ENCODE measurements around the gene INMT. TPM values are rescaled to one million over a fixed set of nuclear protein-coding genes. Genes with fewer than 3 reads are reported as not detected.

INMT gene
- total RNA-seq (2016; rRNA removed; fragmentation: Illumina TruSeq; extraction: Trizol) (not detected in 2 replicates), polyA plus RNA-seq (2011; rRNA removed) (not detected in 2 replicates), polyA minus RNA-seq (2011; rRNA and poly(A)+ RNA removed; ENCODE audit: low replicate concordance) (not detected in 2 replicates), Bru-seq, nascent RNA (not detected), BruChase-seq, experiment 1, labeled RNA remaining after a 6-hour chase (not detected), BruChase-seq, experiment 2, labeled RNA remaining after a 2-hour chase (not detected)
- not detected in 2 replicates for total RNA-seq (2016; cell fraction: cytosol; rRNA removed; fragmentation: Illumina TruSeq; extraction: Trizol; ENCODE audit: low read depth)
- not detected in 2 replicates for total RNA-seq (2016; cell fraction: insoluble cytoplasmic fraction; rRNA removed; fragmentation: Illumina TruSeq; extraction: Trizol)
- not detected in 2 replicates for total RNA-seq (2016; cell fraction: membrane; rRNA removed; fragmentation: Illumina TruSeq; extraction: Trizol)
- not detected in 2 replicates for total RNA-seq (2016; cell fraction: nucleus; rRNA removed; fragmentation: Illumina TruSeq; extraction: Trizol)
- polyA plus RNA-seq (2011; cell fraction: cytosol; rRNA removed) = not detected in 2 replicates
- polyA plus RNA-seq (2011; cell fraction: nucleus; rRNA removed) = not detected in 2 replicates
- polyA plus RNA-seq (2012) = not detected in 2 replicates
- not detected in 2 replicates for polyA plus RNA-seq (2016; cell fraction: cytosol; fragmentation: Illumina TruSeq; extraction: Trizol; ENCODE audit: low read depth)
- not detected in 2 replicates for polyA plus RNA-seq (2016; cell fraction: insoluble cytoplasmic fraction; fragmentation: Illumina TruSeq; extraction: Trizol; ENCODE audit: low read depth)
- polyA plus RNA-seq (2016; cell fraction: membrane; fragmentation: Illumina TruSeq; extraction: Trizol; ENCODE audit: low read depth) = not detected in 2 replicates
- not detected in 2 replicates for polyA plus RNA-seq (2016; cell fraction: nucleus; fragmentation: Illumina TruSeq; extraction: Trizol; ENCODE audit: insufficient read depth, low read depth)
- not detected in 2 replicates for polyA minus RNA-seq (2011; cell fraction: cytosol; rRNA and poly(A)+ RNA removed)
- not detected in 2 replicates for polyA minus RNA-seq (2011; cell fraction: nucleus; rRNA and poly(A)+ RNA removed)
- long read RNA-seq, experiment 1 = 0 reads
- long read RNA-seq, experiment 2 = 0 reads

GRCh38 chr7:30751696-30752273, at the start of gene INMT:
Gene INMT (plus strand): TSS chr7:30752135. CDS start chr7:30752151, 16 bp downstream.
- DNase-seq (ENCODE audit: low spot score) = no peak
- no peaks in the 10 kb centered on the region for H3K9me3 ChIP-seq (ENCODE audit: low read length)
- H3K4me1 ChIP-seq (ENCODE audit: insufficient read depth, low read length) = peaks cover 12% of the 10 kb centered on the region
- H3K27ac ChIP-seq (ENCODE audit: extremely low read length, insufficient read depth, low read length) = no peak within 1 kb of the TSS
- no TSS peak for BruUV-seq (replicated peaks)
- ChIA-PET POLR2A (no interaction called here), CTCF (ENCODE audit: low intra/inter-chr PET ratio, low total read pairs) (no interaction called here)
- no peak within 1 kb of the TSS for H3K9ac ChIP-seq (ENCODE audit: insufficient read depth, low read depth, low read length)
- H3K79me2 ChIP-seq (ENCODE audit: insufficient read depth, low read length) = no peaks in the 10 kb centered on the region
- intact Hi-C loops (cut with micrococcal nuclease; ENCODE audit: unreplicated experiment) (no loop called here), in situ Hi-C loops (cut with HindIII; ENCODE audit: extremely low pct_ligation_motif_present, low pct_unique_long_range_greater_than_20kb) (no loop called here)
- H3K4me2 ChIP-seq (ENCODE audit: low read depth, low read length) = peak within 1 kb of the TSS; percentile 31
- no peak for ATAC-seq
- no peak within 1 kb of the TSS for H3K4me3 ChIP-seq (replicated peaks in 1 of 3; ENCODE audit: insufficient read depth in 1 of 3, low read depth in 2 of 3, low read length in 3 of 3)
- no peak within 1 kb of the TSS for H2AFZ ChIP-seq (ENCODE audit: low read length)
- no peaks in the 10 kb centered on the region for H3K36me3 ChIP-seq (replicated peaks in 1 of 2; ENCODE audit: control insufficient read depth in 1 of 2, insufficient read depth in 2 of 2, low read length in 2 of 2)
- FAIRE-seq = no peak
- no peaks in the 10 kb centered on the region for H3K27me3 ChIP-seq (ENCODE audit: control insufficient read depth in 1 of 2, insufficient read depth in 2 of 2, low read length in 2 of 2)
- 67% methylated on average over 1 of the region's 6 CpGs for WGBS (ENCODE audit: low lambda C conversion rate)
- H4K20me1 ChIP-seq (ENCODE audit: insufficient read depth, low read length) = no peaks in the 10 kb centered on the region
- TF ChIP-seq ZNF383 (CRISPR knock-in tag; IDR thresholded peaks at IDR 0.05; ENCODE audit: borderline replicate concordance) = no peak
- TF ChIP-seq ZNF609 (CRISPR knock-in tag; IDR thresholded peaks at IDR 0.05; ENCODE audit: borderline replicate concordance) = no peak
- no peak for TF ChIP-seq ESRRA (CRISPR knock-in tag; IDR thresholded peaks at IDR 0.05; ENCODE audit: low read depth)
- no peak for TF ChIP-seq ZSCAN22 (CRISPR knock-in tag; IDR thresholded peaks at IDR 0.05)
- TF ChIP-seq RBM39 (IDR thresholded peaks at IDR 0.05; ENCODE audit: low read depth, low read length, poor library complexity, severe bottlenecking) = no peak
- TF ChIP-seq ZNF768 (CRISPR knock-in tag; IDR thresholded peaks at IDR 0.05) = no peak
